ENCODE results near the gene SORBS1.

DNA sequence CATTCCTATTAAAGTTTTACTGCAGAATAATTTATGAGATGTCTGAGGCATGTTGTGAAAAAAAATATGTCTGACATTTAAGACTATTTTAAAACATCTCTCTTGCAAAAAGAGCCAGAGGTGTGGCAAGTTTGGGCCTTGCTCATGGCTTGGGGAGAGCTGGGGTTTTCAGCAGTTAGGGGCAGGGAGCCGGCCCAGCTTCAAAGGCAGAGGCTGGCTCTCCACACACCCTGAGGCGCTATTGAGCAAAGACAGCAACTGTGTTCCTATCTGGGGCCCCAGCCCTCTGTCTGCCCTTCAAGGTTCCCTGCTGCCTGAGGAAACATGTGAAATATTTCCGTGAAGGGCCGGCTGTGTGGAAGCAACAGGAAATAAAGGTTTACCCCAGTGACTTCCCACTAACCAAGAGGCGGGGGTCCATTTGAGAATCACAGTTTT lies 94.0 kb downstream of the SORBS1 start:
- no peak for TF ChIP-seq CTCF (IDR thresholded peaks at IDR 0.05; ENCODE audit: poor library complexity, severe bottlenecking)
- TF ChIP-seq, protein P1, sequence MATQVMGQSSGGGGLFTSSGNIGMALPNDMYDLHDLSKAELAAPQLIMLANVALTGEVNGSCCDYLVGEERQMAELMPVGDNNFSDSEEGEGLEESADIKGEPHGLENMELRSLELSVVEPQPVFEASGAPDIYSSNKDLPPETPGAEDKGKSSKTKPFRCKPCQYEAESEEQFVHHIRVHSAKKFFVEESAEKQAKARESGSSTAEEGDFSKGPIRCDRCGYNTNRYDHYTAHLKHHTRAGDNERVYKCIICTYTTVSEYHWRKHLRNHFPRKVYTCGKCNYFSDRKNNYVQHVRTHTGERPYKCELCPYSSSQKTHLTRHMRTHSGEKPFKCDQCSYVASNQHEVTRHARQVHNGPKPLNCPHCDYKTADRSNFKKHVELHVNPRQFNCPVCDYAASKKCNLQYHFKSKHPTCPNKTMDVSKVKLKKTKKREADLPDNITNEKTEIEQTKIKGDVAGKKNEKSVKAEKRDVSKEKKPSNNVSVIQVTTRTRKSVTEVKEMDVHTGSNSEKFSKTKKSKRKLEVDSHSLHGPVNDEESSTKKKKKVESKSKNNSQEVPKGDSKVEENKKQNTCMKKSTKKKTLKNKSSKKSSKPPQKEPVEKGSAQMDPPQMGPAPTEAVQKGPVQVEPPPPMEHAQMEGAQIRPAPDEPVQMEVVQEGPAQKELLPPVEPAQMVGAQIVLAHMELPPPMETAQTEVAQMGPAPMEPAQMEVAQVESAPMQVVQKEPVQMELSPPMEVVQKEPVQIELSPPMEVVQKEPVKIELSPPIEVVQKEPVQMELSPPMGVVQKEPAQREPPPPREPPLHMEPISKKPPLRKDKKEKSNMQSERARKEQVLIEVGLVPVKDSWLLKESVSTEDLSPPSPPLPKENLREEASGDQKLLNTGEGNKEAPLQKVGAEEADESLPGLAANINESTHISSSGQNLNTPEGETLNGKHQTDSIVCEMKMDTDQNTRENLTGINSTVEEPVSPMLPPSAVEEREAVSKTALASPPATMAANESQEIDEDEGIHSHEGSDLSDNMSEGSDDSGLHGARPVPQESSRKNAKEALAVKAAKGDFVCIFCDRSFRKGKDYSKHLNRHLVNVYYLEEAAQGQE (IDR thresholded peaks at IDR 0.05; ENCODE audit: borderline replicate concordance): no peak
- no peak for TF ChIP-seq POLR2AphosphoS5 (IDR thresholded peaks at IDR 0.05)
- TF ChIP-seq EZH2 (IDR thresholded peaks at IDR 0.05; ENCODE audit: borderline replicate concordance, insufficient read depth, low read length, poor library complexity, severe bottlenecking): no peak
- no peak for TF ChIP-seq EP300 (conservative IDR thresholded peaks at IDR 0.05; ENCODE audit: poor library complexity, severe bottlenecking)
- TF ChIP-seq MXI1 (conservative IDR thresholded peaks at IDR 0.05; ENCODE audit: poor library complexity, severe bottlenecking): no peak
- no peak for TF ChIP-seq TAF1 (IDR thresholded peaks at IDR 0.05; ENCODE audit: low read depth)

Measured in neural cell (in vitro differentiated cells).